GM21390 (cell line): ENCODE results near the gene DYNLT1.
"Not testable (repeated sequence)": the region's sequence is repeated elsewhere in the genome, so short reads cannot be mapped to it uniquely, and the experiment has no call there.

Source experiments
- ATAC-seq: cut with Tn5 transposase; IDR thresholded peaks from one replicate; pipeline ENCODE4 v1.9.1; 2021; ENCODE audit not compliant: unreplicated experiment

Gene DYNLT1

DNA sequence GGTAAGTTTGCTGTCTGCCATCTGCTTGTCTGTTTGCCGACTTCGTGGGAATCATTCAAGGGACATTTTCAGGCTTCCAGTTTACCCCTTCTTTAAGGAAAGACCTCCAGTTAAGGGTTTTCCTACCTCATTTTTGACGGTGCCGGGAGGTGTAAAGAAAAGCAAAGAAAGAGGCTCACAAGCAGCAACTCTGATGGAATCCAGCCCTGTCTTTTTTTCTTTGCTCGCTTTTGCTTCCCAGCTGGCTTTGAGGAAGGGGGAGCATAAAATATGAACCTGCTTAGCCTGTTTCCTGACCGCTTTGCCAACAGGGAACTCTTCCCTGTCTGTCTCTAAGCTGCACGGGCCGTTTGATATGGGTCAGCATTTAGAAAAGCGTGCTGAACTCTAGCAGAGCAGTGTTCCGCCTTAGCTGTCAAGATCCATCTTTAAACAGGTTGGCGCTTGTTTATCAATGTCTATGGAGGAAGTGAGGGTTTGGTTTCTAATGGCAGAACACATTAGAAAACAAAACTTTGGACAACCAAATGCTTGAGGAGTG lies 19.2 kb upstream of the DYNLT1 start:
- ATAC-seq: no peak

- no peak for ATAC-seq
These were observed 18.5 kb upstream of the DYNLT1 start for GRCh38 chr6:158662954-158663624.

DNA sequence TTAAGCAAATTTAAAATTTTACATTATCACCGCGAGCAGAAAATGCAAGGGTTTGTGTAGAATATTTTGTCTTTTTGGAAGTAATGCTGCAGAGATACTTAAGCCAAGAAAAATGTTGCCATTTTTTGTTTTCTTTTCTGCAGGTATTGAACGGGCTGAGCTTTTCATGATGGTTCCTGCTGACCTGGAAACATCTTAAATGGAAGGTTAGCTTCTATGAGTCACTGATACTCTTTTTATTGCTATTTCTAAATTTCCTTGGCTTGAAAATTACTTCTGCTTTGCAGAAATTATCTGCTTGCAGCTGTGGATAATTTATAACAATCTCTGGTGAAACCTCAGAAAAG lies 18.0 kb upstream of the DYNLT1 start:
- no peak for ATAC-seq

DNA sequence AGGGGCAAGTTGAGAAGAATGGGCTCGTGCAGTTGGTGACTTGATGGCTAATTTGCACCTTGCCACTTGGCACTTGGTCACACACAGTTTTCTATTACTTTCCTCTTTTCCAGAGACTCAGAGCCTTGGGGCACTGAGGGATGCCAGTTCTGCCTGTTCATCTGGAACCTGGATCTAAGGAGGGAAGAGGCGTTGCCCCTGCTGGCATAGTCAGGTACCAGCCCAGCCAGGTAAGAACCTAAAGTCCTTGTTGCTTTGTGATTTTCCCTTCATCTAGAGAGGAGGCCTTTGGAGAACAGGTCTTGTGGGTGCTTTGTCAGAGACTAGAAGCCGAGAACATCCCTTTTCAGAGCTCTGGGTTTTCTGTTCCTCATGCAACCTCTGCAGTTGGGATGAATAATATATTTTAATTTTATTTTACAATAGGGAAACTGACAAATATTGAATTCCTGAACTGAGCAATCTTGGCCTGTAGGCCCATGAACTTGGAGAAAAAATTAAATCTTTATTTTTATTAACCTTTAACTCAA lies 16.7 kb upstream of the DYNLT1 start:
- no peak for ATAC-seq

DNA sequence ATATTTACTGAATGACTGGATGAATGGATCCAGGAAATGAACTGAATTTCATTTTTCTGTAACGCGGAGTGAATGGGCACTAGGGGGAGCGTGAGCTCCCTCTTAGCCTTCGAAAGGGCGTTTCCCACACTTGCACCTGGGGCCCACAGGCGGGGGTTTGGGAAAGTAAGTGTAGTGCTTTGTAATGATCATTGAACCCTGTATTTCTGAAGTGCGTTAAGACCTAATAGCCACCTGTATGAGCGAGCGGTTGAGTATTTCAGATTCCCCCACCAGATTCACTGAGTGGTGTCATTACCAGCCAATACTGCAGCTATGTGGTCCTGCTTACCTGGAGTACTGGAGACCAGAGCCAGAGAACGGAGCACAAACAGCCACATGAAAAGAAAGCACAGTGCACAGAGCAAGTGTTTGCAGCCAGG lies 15.8 kb upstream of the DYNLT1 start:
- ATAC-seq: no peak

DNA sequence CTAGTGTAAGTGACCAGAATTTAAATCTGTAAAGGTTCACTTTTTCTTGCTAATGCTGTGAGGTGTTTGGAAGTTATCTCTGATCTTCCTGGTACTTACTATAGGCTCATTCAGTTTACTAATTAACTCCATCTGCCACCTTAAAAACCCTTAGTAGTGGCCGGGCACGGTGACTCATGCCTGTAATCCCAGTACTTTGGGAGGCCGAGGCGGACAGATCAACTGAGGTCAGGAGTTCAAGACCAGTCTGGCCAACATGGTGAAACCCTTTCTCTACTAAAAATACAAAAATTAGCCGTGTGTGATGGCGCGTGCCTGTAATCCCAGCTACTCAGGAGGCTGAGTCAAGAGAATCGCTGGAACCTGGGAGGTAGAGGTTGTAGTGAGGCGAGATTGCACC lies 12.4 kb upstream of the DYNLT1 start:
- ATAC-seq: not testable (repeated sequence)

DNA sequence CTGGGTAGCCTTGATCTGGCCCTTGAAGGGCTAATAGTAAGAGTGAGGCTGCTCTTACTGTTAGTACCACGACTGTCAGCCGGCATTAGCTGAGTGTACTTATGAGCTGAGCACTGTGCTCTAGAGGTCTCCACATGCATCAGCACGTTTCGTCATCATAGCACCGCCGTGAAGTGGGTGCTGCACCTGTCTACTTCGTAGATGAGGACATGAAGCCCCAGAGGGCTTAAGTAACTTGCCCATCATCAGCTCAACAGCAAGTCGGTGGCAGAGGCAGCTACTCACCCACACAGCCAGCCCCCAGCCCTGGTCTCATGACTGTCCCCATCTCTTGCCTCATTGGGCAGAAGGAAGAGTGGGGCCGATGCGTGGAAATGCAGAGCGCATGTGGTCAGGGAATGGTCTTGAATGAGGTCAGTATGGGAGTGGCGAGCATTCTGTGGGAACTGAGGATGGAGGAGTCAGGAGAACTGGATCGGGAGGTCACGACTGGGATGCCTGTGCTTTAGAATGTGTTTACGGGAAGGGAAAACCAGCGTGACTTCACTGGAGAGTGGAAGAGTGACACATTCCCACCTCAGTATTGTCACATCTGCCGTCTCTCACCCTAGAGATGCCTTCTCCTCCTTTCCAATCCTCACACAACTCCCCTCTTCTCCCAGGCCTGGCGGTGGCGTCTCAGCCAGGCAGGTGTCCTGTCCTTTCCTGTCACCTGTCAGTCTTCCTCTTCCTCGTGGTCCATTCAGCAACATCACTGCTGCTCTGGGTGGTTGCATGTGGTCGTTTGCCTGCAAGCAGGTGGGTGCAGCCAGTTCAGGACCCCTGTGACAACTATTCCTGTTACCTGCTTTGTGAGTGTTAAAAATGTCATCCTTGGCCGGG lies 11.3 kb upstream of the DYNLT1 start:
- ATAC-seq: no peak

- ATAC-seq: no peak
These were observed 10.5 kb upstream of the DYNLT1 start for GRCh38 chr6:158654960-158655489.

- no peak for ATAC-seq
These were observed 10.0 kb upstream of the DYNLT1 start for GRCh38 chr6:158654498-158654897.

- peak; percentile 52 for ATAC-seq
These were observed 9.2 kb upstream of the DYNLT1 start for GRCh38 chr6:158653577-158654354.

- not testable (repeated sequence) for ATAC-seq
These were observed 7.6 kb upstream of the DYNLT1 start for GRCh38 chr6:158651981-158652737.

- peak; percentile 49 for ATAC-seq
These were observed 5.0 kb upstream of the DYNLT1 start, which contains the start of gene SYTL3 for GRCh38 chr6:158649289-158650143. Gene SYTL3 (plus strand): TSS chr6:158650054. CDS start chr6:158663269, 13,215 bp downstream.

DNA sequence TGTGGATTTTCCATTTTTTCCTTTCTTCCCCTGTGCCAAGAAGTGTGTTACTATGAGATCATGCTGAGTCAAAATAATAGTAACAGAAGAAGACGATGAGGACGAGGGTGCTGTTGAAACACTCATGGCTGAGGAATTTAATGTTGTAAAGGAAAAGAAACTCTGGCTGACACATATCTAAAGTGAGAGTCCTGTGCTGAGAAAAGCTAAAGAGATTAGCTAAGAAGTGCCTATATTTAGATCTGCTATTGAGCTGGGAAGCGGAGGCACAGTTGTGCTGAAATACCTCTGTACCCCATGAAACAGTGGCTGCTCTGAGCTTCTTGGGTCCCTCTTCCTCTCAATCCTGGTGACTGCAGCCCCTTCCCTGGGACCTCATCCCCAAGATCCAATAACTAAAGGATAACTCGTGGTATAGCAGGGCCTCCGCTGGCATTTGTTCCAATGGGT lies 4.2 kb upstream of the DYNLT1 start:
- ATAC-seq: peak; percentile 35

GRCh38 chr6:158647501-158647900 lies 3.0 kb upstream of the DYNLT1 start:
- ATAC-seq: no peak

GRCh38 chr6:158646023-158646910 lies 1.7 kb upstream of the DYNLT1 start:
- no peak for ATAC-seq

GRCh38 chr6:158645064-158646022 lies 800 bp upstream of the DYNLT1 start:
- no peak for ATAC-seq

GRCh38 chr6:158643836-158644230 lies 710 bp downstream of the DYNLT1 start:
- ATAC-seq: no peak
